Mesothelial cell of epicardium (in vitro differentiated cells): ENCODE measurements around the gene COPZ2. TPM values are rescaled to one million over a fixed set of nuclear protein-coding genes. Genes with fewer than 3 reads are reported as not detected.

Experiments used
- DNase-seq, 2 experiments: peaks; one replicate each; pipeline ENCODE4 v3.0.0; 2021; ENCODE audit warnings: low spot score in 2 of 2; ENCODE audit not compliant: unreplicated experiment in 2 of 2
- H3K27ac Mint-ChIP-seq: 2 replicates; pipeline ENCODE4 v1.8.0; 2021; ENCODE audit warnings: mixed read lengths
- H3K27me3 Mint-ChIP-seq: 2 replicates; pipeline ENCODE4 v1.8.0; 2021; ENCODE audit warnings: low read depth, mixed read lengths
- H3K36me3 Mint-ChIP-seq: 2 replicates; pipeline ENCODE4 v1.8.0; 2021; ENCODE audit warnings: mixed read lengths
- H3K4me1 Mint-ChIP-seq: 2 replicates; pipeline ENCODE4 v1.8.0; 2021; ENCODE audit warnings: mixed read lengths
- H3K4me3 Mint-ChIP-seq: 2 replicates; pipeline ENCODE4 v1.8.0; 2021; ENCODE audit warnings: mild to moderate bottlenecking, moderate library complexity, mixed read lengths
- H3K9me3 Mint-ChIP-seq: 2 replicates; pipeline ENCODE4 v1.8.0; 2021; ENCODE audit warnings: mixed read lengths
- total RNA-seq: library from RNA; stranded (reverse); gene quantifications from 3 replicates; pipeline ENCODE4 v1.2.1, GENCODE V29; 2021
- TF ChIP-seq, protein P1 (sequence below): fragments of 200-600 bp; sonication (generic); IDR thresholded peaks from one replicate; pipeline ENCODE4 v1.5.0; 2021; ENCODE audit warnings: antibody characterized with exemption; ENCODE audit not compliant: unreplicated experiment

Gene COPZ2
- total RNA-seq, 1 donor from 2014 or later, result 28.2 TPM

GRCh38 chr17:48066192-48066591 lies 28.6 kb upstream of the COPZ2 start:
- H3K4me3 Mint-ChIP-seq, result no peak overlapping the region
- DNase-seq, result no peak
- no peaks in the 10 kb centered on the region for H3K4me1 Mint-ChIP-seq
- H3K9me3 Mint-ChIP-seq, result no peaks in the 10 kb centered on the region
- no peak overlapping the region for H3K27ac Mint-ChIP-seq
- peaks cover 26% of the 10 kb centered on the region for H3K36me3 Mint-ChIP-seq
- H3K27me3 Mint-ChIP-seq, result no peaks in the 10 kb centered on the region
- TF ChIP-seq, protein P1, sequence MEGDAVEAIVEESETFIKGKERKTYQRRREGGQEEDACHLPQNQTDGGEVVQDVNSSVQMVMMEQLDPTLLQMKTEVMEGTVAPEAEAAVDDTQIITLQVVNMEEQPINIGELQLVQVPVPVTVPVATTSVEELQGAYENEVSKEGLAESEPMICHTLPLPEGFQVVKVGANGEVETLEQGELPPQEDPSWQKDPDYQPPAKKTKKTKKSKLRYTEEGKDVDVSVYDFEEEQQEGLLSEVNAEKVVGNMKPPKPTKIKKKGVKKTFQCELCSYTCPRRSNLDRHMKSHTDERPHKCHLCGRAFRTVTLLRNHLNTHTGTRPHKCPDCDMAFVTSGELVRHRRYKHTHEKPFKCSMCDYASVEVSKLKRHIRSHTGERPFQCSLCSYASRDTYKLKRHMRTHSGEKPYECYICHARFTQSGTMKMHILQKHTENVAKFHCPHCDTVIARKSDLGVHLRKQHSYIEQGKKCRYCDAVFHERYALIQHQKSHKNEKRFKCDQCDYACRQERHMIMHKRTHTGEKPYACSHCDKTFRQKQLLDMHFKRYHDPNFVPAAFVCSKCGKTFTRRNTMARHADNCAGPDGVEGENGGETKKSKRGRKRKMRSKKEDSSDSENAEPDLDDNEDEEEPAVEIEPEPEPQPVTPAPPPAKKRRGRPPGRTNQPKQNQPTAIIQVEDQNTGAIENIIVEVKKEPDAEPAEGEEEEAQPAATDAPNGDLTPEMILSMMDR, result no peak

- no peaks in the 10 kb centered on the region for H3K9me3 Mint-ChIP-seq
- no peak for DNase-seq
These were observed 27.0 kb upstream of the COPZ2 start for GRCh38 chr17:48064638-48065037.

DNA sequence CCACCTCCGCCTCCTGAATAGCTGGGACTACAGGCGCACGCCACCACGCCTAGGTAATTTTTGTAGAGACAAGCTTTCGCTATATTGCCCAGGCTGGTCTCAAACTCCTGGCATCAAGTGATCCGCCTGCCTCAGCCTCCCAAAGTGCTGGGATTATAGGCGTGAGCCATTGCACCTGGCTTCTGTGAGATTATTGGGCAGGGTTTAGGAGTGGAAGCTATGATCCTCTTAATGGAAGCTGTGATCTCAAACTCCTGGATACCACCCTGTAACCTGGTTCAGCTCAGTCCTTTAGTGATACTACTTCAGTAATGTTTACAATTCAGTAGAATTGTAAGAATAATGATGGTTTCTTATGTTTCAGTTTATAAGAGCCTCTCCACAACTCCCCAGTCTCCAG lies 24.7 kb upstream of the COPZ2 start:
- TF ChIP-seq, protein P1, result no peak
- H3K9me3 Mint-ChIP-seq, result no peaks in the 10 kb centered on the region
- H3K27me3 Mint-ChIP-seq, result no peaks in the 10 kb centered on the region
- H3K4me1 Mint-ChIP-seq, result no peaks in the 10 kb centered on the region
- H3K4me3 Mint-ChIP-seq, result no peak overlapping the region
- peak overlapping the region; percentile 47 for H3K27ac Mint-ChIP-seq
- DNase-seq, result no peak
- H3K36me3 Mint-ChIP-seq, result peaks cover 38% of the 10 kb centered on the region

More at GRCh38 chr17:48064638-48065037, 27.0 kb upstream of the COPZ2 start:
- TF ChIP-seq, protein P1, result no peak
- no peaks in the 10 kb centered on the region for H3K27me3 Mint-ChIP-seq
- H3K4me3 Mint-ChIP-seq, result no peak overlapping the region
- peaks cover 34% of the 10 kb centered on the region for H3K36me3 Mint-ChIP-seq
- no peaks in the 10 kb centered on the region for H3K4me1 Mint-ChIP-seq
- no peak overlapping the region for H3K27ac Mint-ChIP-seq

DNA sequence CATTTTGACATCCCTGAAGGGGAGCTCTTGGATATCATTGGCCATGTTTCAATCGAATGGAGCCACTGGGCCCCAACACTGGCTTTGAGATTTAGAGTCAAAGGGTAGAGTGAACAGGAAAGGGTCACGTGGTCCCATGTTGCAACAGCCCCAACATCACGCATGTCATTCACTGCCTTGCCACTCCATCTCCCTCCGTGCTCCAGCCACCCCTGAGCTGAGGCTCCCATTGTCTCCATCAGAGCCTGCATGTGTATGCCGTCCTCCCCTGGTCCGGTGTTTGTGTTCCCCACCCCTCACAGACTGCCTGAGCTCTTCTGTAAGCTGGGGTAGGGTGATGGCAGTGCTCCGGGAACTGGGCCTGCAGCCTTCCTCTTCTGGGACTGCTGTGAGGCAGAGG lies 22.7 kb upstream of the COPZ2 start:
- H3K27ac Mint-ChIP-seq, result peak overlapping the region; percentile 21
- no peaks in the 10 kb centered on the region for H3K27me3 Mint-ChIP-seq
- DNase-seq, result no peak
- H3K4me1 Mint-ChIP-seq, result peaks cover 5% of the 10 kb centered on the region
- TF ChIP-seq, protein P1, result no peak
- H3K9me3 Mint-ChIP-seq, result no peaks in the 10 kb centered on the region
- peaks cover 36% of the 10 kb centered on the region for H3K36me3 Mint-ChIP-seq
- H3K4me3 Mint-ChIP-seq, result no peak overlapping the region

GRCh38 chr17:48059125-48059668 lies 21.6 kb upstream of the COPZ2 start:
- Mint-ChIP-seq H3K36me3 (peaks cover 29% of the 10 kb centered on the region), H3K27ac (no peak overlapping the region), H3K9me3 (no peaks in the 10 kb centered on the region), H3K4me1 (peaks cover 12% of the 10 kb centered on the region), H3K27me3 (no peaks in the 10 kb centered on the region), H3K4me3 (no peak overlapping the region)
- no peak for DNase-seq
- TF ChIP-seq, protein P1, result no peak
